C1 segment of cervical spinal cord (tissue), 14 donors: ENCODE data around the gene SYVN1.

ENCODE experiments used
- DNase-seq, 14 donors: peaks; one replicate each; lab custom pipeline; 2025; lab: John Stamatoyannopoulos, UW

Gene SYVN1

DNA sequence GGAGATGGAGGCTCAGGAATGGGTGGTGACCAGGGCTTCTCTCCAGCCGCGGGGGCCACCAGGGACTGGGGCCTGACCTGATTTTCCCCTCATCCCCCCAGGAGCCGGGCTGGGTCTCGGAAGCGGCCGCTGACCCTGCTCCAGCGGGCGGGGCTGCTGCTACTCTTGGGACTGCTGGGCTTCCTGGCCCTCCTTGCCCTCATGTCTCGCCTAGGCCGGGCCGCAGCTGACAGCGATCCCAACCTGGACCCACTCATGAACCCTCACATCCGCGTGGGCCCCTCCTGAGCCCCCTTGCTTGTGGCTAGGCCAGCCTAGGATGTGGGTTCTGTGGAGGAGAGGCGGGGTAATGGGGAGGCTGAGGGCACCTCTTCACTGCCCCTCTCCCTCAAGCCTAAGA lies 46.5 kb downstream of the SYVN1 start:
- no peak for DNase-seq

DNA sequence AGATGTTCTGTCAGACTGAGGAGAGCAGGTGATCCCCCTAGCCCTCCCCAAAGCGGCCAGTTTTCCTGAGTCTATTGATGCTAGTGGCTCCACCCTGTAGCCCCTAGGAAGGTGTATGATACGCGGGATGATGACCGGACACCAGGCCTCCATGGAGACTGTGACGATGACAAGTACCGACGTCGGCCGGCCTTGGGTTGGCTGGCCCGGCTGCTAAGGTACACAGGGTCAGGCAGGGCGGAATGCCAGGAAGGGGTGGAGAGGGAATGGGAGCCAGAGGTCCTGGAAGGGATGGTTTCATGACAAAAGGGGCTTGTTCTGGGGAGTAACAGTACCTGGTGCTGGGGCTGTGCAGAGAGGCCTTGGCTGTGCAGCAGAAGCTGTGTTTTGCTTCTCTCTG lies 47.1 kb downstream of the SYVN1 start:
- DNase-seq: no peak

DNA sequence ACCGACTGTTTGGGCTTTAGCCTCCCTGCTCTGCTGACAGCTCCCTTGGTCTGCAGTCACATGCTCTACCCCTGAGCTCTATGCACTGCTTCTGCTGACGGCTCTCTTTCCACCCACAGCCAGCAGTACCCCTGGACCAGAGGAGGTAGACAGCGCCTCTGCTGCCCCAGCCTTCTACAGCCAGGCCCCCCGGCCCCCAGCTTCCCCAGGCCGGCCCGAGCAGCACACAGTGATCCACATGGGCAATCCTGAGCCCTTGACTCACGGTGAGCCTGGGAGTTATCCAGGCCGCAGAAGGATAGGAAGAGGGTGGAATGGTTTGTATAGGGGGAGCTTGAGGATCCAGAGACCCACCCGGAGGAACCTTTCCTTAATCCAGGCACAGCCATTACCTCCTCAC lies 47.5 kb downstream of the SYVN1 start:
- no peak for DNase-seq

DNA sequence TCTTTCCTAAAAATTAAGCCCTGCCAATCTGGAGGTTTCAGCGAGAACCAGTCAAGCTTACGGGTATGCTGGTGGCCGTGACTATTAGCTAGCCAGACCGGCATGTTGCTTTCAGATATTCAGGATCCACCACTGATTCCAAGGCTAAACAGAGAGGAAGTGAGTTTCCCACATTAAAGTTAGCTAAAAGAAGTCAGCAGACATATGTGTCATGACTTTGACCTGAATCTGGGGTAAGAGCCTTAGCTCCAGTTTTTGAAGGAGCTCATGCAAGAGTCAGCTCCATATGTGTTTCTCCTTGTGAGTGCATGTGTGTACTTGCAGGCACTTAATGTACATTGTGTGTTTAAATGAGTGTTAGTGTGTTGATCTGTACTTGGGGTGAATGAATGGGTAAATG lies 48.9 kb downstream of the SYVN1 start:
- DNase-seq: no peak

DNA sequence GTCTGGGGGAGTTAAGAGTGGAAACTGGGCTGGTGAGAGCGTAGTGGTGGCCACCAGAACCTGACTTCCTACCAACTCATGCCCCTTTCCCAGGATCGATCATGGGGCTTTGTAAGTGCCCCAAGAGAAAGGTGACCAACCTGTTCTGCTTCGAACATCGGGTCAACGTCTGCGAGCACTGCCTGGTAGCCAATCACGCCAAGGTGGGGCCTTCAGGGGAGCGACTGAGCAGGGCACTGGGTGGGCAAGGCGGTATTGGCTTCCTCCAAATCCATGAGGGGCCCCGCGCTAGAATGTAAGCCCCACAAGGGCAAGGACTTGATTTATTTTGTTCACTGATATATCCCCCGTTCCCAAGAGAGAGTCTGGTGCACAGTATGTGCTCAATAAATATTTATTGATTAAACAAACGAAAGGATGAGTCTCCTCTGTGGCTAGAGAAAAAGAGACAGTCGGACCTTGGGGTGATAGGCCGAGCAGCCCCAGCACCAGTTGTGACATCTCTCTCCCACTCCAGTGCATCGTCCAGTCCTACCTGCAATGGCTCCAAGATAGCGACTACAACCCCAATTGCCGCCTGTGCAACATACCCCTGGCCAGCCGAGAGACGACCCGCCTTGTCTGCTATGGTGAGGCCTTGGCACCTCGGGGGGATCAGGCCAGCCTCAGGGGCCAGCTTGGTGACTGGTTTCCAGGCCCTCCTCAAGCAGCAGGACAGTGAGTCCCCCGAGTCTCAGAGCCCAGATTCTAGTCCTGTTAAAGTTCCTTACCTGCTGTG lies 49.5 kb downstream of the SYVN1 start:
- no peak for DNase-seq

DNA sequence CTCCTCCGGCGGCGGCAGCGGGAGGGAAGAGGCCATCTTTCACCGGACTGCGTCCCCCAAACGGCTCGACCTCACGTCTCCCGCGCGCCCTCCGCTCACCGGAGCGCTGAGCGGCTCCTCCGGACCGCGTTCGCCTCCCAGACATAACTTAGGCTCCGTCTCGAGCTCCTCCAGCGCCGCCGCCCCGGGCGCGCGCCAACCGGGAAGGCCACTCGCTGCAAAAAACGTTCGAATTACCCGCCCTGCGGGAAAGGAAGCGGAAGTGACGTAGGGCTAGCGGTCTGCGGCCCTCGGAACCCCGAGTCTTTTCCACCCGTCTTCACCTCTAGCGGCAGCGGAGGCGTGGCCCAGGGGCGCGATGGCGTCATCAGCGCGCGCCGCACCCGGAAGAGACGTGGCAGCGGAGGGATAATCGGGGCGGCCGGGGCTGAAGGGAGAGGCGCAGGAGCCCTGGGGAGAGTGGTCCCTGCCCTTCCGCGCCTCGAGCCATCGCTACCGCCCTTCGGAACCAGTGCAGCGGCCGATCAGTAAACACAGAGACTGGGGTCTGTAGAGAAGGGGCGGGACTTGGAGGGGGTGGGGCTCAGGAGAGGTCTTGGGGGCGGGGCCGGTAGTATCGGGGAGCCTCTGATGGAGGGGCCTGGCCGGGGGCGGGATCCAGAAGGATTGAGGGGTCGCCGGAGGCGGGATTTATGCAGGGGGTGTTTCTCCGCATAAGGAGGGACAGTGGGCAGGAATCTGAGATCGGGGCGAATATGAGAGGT lies 50.3 kb downstream of the SYVN1 start, which contains the start of the genes CDCA5 and ZFPL1:
CDCA5 (minus strand) TSS at position 207 of the 764 bp plus-strand sequence; CDS start at position 145, 62 bp downstream.
ZFPL1 (plus strand) TSS at position 389 of the 764 bp plus-strand sequence. CDS start 477 bp downstream, outside the sequence.
- peak; percentile 45 to 97 (median 92) for DNase-seq

DNA sequence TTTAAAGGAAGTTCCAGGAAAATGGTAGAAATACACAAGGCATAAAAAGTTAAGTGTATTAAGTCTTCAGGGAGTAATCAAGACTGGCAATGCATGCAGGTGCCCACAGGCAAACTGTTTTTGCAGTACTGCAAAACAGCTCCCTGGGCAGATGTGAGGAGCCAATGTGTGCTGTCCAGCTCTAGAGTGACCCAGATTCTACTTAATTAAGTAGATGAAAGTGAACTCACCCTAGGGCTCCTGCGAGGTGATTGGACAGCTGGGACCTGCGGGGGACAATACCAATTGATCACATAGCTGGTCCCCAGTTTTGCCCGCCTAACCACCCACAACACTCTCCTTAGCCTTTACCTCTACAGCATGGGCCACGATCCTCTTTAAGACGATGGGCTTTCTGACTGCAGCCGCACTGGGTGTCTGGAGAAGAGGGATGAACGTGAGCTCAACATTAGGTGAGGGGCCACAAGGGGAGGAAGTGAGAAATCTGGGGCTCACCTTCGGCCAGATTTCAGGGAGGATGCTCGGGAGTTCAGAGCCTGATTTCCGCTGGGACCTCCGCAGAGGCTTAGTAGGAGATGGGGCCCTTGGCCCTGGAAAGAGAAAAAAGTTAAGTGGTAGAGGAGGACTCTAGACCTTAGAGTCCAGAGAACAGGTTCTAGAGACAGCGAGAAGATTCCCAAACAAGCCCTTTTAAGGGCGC lies 51.0 kb downstream of the SYVN1 start:
- DNase-seq: no peak

DNA sequence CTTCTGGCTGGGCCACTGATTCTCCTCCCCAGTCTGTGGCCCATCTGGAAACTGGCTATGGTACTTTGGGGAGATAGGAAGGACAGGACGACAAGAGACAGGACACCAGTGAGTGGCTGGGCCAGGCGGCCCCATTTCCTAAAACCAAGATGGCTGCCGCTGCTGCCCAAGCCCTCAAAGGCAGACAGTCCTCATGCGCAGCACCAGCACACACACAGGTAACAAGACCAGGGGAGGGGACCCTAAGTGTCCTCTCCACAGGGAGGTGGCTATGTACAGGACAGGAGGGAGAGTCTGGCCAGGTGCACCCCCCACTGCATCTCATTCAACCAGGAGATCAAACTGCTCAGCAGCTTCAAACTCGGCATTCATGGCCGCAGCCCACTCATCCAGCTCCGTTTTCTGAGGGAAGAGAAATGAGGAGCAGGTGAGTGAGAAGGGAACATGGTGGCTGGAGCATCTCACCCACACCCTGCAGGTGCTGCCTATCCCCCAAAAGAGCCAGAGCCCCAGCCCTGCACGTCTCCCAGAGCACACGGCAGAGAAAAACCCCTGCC lies 55.5 kb downstream of the SYVN1 start:
- no peak for DNase-seq

DNA sequence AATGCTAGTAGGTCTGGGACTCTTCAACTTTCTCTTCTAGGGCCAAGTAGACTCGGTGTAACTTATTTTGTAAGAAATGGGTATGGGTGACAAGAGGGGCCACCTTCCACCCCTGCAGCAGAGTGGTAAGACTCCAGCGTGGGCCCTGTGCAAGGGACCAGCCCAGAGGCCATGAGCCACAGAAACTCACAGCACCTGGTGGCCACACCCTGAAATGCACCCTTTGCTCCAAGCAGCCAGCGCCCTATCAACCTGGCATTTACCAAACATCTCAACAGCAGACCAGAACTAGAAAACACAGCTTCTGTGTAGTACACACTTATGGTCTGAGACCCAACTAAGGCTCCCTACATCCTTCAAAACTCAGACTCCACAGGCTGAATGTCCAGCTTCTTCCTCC lies 56.2 kb downstream of the SYVN1 start:
- no peak for DNase-seq

DNA sequence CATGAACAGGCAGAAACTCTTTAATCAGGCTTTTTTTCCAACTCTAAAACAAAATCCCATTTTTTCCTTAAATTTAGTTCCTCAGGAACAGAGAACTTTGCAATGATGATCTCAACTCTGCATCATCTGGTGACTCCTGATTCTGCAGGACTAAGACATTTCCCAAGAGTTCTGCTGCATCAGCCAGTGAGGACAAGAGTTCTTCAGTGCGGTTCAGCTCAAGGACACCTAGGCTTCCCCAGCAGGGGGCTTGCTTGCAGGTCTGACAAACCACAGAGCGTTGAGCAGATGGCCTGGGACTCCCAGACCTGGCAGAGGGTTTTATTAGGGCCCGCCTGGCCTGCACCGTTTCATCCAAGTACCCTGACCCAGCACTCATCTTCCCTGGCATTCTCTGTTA lies 56.9 kb downstream of the SYVN1 start:
- DNase-seq: no peak
